Activated naive CD8-positive, alpha-beta T cell treated with anti-CD3 and anti-CD28 coated beads, Interleukin-2, amount 10 ng/mL, durations not matched to agents 7 days and 5 days (primary cell): ENCODE data around the gene SMAD5. TPM values are rescaled to one million over a fixed set of nuclear protein-coding genes. Genes with fewer than 3 reads are reported as not detected.

Experiments used
- ATAC-seq: fragments of 150-1000 bp; cut with Tn5 transposase; one replicate; pipeline ENCODE4 v1.10.0; 2021; ENCODE audit warnings: low read depth, moderate library complexity
- POLR2A ChIA-PET: fragments of 350-600 bp; sonication (Branson Sonifier 250); formaldehyde crosslinking; loops from one replicate; lab custom pipeline; 2021; ENCODE audit warnings: antibody characterized with exemption; lab: Charles Lee
- DNase-seq: peaks from one replicate; pipeline ENCODE4 v3.0.0; 2021
- H3K27ac Mint-ChIP-seq: one replicate; pipeline ENCODE4 v1.8.0; 2022; ENCODE audit warnings: mild to moderate bottlenecking, mixed read lengths
- H3K27me3 Mint-ChIP-seq: one replicate; pipeline ENCODE4 v1.8.0; 2022; ENCODE audit warnings: mild to moderate bottlenecking, moderate library complexity, mixed read lengths
- H3K36me3 Mint-ChIP-seq: one replicate; pipeline ENCODE4 v1.8.0; 2021; ENCODE audit warnings: mild to moderate bottlenecking, mixed read lengths
- H3K4me1 Mint-ChIP-seq: one replicate; pipeline ENCODE4 v1.8.0; 2021; ENCODE audit warnings: mixed read lengths
- H3K4me3 Mint-ChIP-seq: one replicate; pipeline ENCODE4 v1.8.0; 2022; ENCODE audit warnings: mild to moderate bottlenecking, moderate library complexity, mixed read lengths
- H3K9me3 Mint-ChIP-seq: one replicate; pipeline ENCODE4 v1.8.0; 2021; ENCODE audit warnings: mixed read lengths
- total RNA-seq, 2 experiments: library from RNA; stranded (reverse); gene quantifications; one replicate each; pipeline ENCODE4 v1.2.3, GENCODE V29; 2021

SMAD5 gene
- total RNA-seq, 2 experiments from 2014 or later, result 22.9 to 29.6 TPM

DNA sequence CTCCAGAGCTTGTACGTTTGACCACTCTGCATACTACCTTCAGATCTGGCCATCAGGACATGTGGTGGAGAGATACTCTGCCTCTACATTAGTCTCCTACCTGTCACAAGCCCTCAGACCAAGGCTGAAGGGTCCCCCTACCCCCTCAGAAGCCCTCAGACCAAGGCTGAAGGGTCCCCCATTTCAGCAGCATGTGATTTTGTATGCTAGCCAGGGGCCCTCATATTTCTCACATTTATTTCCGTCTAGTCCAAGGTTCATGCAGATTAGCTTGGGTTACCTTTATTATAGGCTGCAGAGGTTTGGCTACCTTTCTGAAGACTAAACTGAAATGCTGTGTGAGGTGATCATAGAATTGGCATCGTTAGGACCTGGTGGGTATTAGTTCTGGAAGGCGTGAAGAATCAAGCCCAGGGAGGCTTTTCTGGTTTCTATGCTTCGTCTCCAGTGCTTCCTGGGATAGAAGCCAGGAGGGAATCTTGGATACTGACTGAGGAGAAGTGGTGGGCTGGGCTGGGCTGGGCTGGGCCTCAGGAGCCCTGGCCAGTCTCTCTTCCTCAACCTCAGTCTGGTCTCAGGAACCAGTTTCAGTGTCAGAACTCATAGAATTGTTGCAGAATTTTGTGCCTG lies 57.6 kb downstream of the SMAD5 start:
- H3K9me3 Mint-ChIP-seq, result no peaks in the 10 kb centered on the region
- H3K27me3 Mint-ChIP-seq, result peaks cover 33% of the 10 kb centered on the region
- ATAC-seq (no peak), DNase-seq (no peak)
- no peaks in the 10 kb centered on the region for H3K4me1 Mint-ChIP-seq
- POLR2A ChIA-PET, result interaction anchor here (0.6 kb wide), 1 partner anchor 140 kb away, joined by 4 read pairs; no protein-coding TSS in a partner anchor
- H3K27ac Mint-ChIP-seq, result no peak overlapping the region
- peaks cover 6% of the 10 kb centered on the region for H3K36me3 Mint-ChIP-seq
- no peak overlapping the region for H3K4me3 Mint-ChIP-seq

DNA sequence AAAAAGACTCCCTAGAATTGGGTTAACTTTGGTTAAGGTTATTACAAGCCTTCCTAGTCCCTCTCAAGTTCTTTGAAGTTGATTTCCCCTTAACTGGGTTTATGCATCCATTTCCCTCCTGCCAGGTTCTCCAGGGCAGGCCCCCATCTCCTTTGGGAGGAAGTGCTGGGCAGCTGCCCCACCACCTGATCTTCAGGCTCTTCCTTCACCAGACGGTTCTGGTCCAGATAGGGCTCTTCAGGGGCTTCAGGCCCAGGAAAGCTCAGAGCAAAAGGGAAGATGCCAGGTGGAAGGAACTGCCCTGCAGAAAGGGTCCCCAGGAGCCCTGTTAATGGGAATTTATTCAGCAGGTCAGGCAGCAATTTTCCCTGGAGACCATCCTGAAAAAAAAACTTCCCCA lies 58.3 kb downstream of the SMAD5 start:
- Mint-ChIP-seq H3K27me3 (peaks cover 34% of the 10 kb centered on the region), H3K9me3 (no peaks in the 10 kb centered on the region), H3K27ac (no peak overlapping the region), H3K36me3 (peaks cover 6% of the 10 kb centered on the region), H3K4me3 (no peak overlapping the region), H3K4me1 (no peaks in the 10 kb centered on the region)
- ATAC-seq (no peak), DNase-seq (no peak)
- POLR2A ChIA-PET, result interaction anchor here (0.6 kb wide), 1 partner anchor 140 kb away, joined by 4 read pairs; no protein-coding TSS in a partner anchor

DNA sequence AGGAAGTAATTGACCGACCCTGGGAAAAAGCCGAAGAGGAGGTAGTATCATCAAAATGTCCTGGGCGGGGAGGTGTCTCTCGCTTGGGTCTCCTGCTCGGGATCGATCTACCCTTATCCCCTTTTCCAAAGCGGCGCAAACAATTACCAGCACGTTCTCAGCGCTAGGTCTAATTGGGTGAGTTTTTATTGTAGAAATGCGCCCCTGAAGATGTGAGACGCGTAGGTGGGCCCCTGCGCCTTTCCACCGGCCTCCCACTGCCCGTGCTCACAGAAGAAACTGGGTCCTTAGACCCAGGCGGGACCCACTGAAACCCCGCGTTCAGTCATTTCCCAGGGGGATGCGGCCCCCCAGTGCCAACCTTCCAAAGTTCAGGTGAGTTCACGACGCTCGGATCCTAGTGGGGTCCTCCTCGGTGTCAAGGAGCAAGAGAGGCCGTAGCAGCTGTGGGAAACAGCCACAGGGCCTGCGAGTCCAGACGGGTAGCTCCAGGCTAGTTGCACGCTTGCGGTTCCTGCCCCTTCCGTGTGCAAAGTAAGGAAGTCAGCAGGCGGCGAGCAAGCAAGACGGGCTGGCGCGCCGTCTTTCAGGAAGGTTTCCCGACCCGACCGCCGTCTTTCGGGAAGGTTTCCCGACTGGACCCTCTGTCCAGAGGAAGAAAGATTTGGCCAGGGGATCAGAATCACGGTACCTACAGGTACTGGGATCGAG lies 58.8 kb downstream of the SMAD5 start:
- peaks cover 6% of the 10 kb centered on the region for H3K36me3 Mint-ChIP-seq
- H3K4me1 Mint-ChIP-seq, result no peaks in the 10 kb centered on the region
- H3K27me3 Mint-ChIP-seq, result peaks cover 34% of the 10 kb centered on the region
- DNase-seq (no peak), ATAC-seq (no peak)
- H3K27ac Mint-ChIP-seq, result no peak overlapping the region
- no peaks in the 10 kb centered on the region for H3K9me3 Mint-ChIP-seq
- no peak overlapping the region for H3K4me3 Mint-ChIP-seq
- POLR2A ChIA-PET, result no interaction called here

DNA sequence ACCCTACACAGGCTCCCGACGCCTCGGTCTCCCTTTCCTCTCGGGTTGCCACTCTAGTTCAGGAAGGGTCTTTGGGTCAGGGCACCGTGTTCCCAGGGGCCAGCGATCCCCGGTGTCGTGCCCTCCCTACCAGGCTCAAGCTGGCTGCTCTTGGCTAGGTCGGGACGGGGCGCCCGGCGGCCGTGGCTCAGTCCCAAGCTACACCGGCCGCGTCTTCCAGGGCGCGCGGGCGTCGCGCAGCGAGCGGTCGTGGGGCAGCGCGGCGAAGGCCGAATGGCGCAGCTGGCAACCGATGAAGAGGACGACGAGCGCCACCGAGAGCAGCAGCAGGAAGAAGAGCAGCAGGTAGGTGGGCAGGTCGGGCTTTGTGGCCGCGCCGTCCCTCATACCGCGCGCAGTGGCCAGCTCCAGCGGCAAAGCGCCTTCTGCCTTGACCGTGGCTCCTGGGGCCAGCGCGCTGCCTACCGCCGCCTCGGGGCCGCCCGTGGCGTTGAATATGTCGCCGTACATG lies 59.4 kb downstream of the SMAD5 start:
- no peaks in the 10 kb centered on the region for H3K9me3 Mint-ChIP-seq
- peaks cover 6% of the 10 kb centered on the region for H3K36me3 Mint-ChIP-seq
- no peak for DNase-seq
- H3K27ac Mint-ChIP-seq, result no peak overlapping the region
- H3K4me1 Mint-ChIP-seq, result no peaks in the 10 kb centered on the region
- H3K27me3 Mint-ChIP-seq, result peaks cover 34% of the 10 kb centered on the region
- ATAC-seq, result no peak
- POLR2A ChIA-PET, result no interaction called here
- no peak overlapping the region for H3K4me3 Mint-ChIP-seq

DNA sequence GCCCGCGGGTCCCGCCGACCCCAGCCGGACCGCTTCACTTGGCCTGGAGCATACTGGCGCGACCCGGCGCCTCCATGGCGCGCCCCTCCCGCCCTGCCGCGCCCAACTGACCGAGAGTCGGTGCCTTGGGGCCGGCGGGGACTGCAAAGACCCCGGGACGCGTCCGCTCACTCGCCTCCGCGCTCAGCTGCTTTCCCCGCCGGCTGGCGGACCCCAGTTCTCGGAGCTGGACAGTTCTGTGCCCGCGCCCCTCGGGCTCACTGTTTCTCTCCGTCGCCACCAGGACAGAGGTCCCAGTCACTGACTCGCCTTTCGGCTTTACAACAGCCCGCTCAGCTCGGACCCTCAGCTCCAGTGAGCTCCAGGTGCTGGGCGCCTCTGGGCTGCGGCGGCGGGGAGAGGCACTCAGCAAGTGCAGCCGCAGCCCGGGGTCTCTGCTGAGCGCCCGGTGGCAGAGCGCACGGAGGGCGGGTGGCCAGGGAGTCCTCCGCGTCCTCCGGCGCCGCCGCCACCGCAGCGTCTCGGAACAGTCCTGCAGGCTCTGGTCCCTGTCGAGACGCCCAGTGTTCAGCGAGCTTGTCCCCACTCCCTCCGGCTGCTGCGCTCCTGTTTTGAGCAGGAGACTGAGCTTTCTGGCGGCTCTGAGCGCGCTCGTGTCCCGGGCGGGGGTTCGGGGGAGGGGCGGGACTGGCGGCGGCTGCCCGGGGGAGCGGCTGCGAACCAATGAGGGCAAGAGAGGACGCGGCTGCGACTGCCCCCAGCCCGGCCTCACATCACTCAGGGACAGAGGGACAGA lies 60.1 kb downstream of the SMAD5 start, which contains the start of gene SMIM32:
Gene SMIM32, minus strand, starts transcription at position 637 of the 796 bp plus-strand sequence. CDS start 638 bp downstream, outside the sequence.
- Mint-ChIP-seq H3K4me1 (no peaks in the 10 kb centered on the region), H3K27ac (no peak within 1 kb of the TSS), H3K27me3 (peaks cover 32% of the 10 kb centered on the region), H3K36me3 (peaks cover 3% of the 10 kb centered on the region), H3K9me3 (no peaks in the 10 kb centered on the region), H3K4me3 (no peak within 1 kb of the TSS)
- DNase-seq (no peak), ATAC-seq (peak; percentile 26)
- POLR2A ChIA-PET, result no interaction called here

DNA sequence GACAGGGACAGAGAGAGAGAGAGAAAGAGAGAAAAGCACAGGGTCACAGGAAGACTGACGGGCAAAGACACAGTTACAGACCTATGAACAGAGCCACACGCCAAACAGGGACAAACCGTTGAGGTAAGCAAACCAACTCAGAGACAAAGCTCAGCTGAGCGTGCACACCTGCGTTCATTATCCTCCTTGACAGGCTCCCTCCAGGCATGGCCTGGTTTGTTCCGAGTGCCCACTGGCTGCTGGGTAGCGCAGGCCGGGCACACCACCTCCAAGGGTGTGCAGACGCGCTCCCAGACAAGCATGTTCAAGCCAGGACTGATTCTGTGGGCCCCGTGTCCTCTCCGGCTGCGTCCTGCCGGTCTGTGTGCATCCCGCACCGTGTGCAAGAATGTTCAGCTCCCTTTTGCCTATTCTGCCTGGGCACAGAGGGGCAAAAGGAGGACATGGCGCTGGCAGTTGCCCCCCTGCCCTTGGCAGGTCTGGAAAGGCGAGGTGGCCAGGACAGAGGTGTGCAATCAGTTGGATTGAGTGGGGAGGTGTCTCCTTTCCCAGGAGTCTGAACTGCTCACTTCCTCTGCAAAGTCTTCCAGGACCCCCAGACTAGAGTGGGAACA lies 60.8 kb downstream of the SMAD5 start:
- H3K27ac Mint-ChIP-seq, result no peak overlapping the region
- H3K4me1 Mint-ChIP-seq, result no peaks in the 10 kb centered on the region
- POLR2A ChIA-PET, result no interaction called here
- H3K36me3 Mint-ChIP-seq, result no peaks in the 10 kb centered on the region
- H3K9me3 Mint-ChIP-seq, result no peaks in the 10 kb centered on the region
- ATAC-seq (no peak), DNase-seq (no peak)
- peaks cover 30% of the 10 kb centered on the region for H3K27me3 Mint-ChIP-seq
- H3K4me3 Mint-ChIP-seq, result no peak overlapping the region

DNA sequence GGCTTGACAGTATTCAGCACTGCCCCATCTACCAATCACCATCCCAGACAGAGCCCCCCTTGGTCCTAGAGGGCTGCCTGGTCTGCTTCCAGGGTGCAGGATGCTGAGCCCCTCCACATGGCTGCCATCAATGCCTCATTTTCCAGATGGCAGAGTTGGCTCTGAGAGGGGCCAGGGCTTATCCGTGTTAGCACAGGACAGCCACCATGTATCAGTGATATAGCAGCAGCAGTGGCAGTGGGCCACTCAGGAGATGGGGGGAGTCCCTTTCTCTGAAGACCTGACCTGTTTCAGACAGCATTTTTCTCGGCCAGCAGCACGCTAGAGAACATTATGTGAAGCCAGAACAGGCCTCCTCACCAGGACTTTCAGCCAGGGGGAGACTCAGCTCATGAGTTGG lies 61.9 kb downstream of the SMAD5 start:
- H3K27ac Mint-ChIP-seq, result no peak overlapping the region
- no peaks in the 10 kb centered on the region for H3K9me3 Mint-ChIP-seq
- H3K4me1 Mint-ChIP-seq, result no peaks in the 10 kb centered on the region
- peaks cover 31% of the 10 kb centered on the region for H3K27me3 Mint-ChIP-seq
- ATAC-seq (no peak), DNase-seq (no peak)
- POLR2A ChIA-PET, result no interaction called here
- H3K4me3 Mint-ChIP-seq, result no peak overlapping the region
- no peaks in the 10 kb centered on the region for H3K36me3 Mint-ChIP-seq

DNA sequence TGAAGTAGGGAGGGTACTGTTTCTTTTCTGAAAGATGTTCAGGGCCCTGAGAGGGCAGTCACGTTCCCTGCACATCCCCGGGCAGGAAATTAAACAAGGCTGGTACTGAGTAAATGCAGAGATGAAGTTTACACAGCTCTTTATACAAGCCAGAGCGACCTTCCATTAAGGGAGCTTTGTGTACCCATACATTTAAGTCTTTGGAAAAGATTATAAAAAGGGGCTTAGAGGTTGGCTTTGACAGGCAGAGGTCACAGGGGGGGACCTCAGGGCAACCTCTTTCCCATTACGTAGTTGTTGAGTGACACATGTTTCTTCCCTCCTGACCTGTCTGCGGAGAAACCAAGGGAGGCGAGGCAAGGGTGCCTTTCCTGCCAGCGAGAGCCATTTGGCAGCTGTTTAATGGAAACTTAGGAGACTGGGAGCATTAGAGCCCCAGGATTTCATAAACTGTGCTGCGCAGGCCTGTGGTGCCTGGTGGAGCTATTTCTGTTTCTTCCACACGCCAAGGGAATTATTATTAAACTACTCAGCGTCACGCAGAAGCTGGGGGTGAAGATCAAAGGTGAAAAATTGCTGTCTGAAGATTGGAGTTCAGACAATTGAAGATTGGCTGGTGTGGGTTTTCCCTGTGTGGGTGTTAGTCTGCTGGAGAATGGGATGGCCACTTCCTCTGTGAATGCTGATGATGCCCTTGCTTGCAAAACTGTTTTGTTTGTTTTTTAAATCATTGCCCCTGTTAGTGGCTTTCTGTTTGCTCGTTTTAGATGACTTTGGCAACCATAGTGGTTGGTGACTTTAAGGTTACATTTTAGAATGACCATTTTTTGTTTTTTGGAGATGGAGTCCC lies 63.6 kb downstream of the SMAD5 start:
- no peaks in the 10 kb centered on the region for H3K36me3 Mint-ChIP-seq
- no peaks in the 10 kb centered on the region for H3K4me1 Mint-ChIP-seq
- no peak overlapping the region for H3K27ac Mint-ChIP-seq
- DNase-seq, result no peak
- no peaks in the 10 kb centered on the region for H3K9me3 Mint-ChIP-seq
- no peak overlapping the region for H3K4me3 Mint-ChIP-seq
- H3K27me3 Mint-ChIP-seq, result peaks cover 29% of the 10 kb centered on the region
- no peak for ATAC-seq
- POLR2A ChIA-PET, result no interaction called here

DNA sequence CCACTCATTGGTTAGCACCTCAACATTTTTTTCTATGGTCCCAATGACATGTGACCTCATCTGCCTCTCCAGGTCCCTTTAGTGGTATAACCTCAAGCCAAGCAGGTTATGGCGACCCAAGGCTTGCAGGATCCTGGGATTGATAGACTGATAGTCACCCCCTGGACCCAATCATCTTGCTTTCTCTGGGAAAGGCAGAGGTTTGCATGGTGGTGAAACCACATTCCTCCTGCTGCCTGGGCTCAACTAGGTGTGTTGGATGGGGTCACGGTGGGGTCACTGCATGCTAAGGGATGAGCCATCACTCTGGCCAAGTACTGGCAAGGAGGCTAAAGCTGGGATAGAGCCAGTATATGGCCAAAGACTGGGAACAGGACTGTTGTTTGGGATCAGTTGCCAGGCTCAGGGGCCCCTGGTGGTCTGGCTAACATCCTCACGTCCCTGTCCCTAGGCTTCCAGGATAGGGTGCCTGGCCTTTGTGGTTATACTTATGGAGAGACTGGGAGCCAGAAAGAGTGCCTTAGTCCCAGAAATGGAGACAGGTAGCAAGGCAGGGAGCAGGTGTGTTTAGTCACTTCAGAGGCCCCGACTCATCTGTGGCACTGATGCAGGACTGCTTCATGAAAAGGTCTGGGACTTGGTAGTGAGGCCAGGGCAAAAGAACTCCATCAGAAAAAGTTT lies 65.0 kb downstream of the SMAD5 start:
- Mint-ChIP-seq H3K36me3 (no peaks in the 10 kb centered on the region), H3K27me3 (peaks cover 28% of the 10 kb centered on the region), H3K4me1 (no peaks in the 10 kb centered on the region), H3K4me3 (no peak overlapping the region), H3K9me3 (no peaks in the 10 kb centered on the region), H3K27ac (no peak overlapping the region)
- ATAC-seq (no peak), DNase-seq (no peak)
- POLR2A ChIA-PET, result no interaction called here

DNA sequence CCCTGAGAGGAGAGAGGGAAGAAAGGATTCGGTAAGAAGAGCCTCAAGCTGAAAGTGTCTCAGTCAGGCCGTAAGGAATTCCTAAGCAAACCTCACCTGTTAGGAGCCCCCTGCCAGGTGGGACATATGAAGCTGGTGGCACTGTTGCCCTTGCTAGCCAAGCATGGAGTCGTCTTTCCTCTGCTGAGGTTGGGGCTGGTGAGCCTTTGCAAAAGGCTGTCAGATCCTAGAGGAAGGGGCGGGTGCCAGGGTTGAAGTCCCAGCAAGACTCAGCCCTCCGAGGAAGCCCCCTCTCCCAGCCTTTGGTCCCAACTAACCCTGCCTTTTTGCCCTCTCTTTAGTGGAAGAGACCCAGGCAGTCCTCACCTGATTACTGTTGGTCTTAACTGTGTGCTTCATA lies 65.8 kb downstream of the SMAD5 start:
- ATAC-seq, result no peak
- no peaks in the 10 kb centered on the region for H3K9me3 Mint-ChIP-seq
- H3K36me3 Mint-ChIP-seq, result no peaks in the 10 kb centered on the region
- peaks cover 24% of the 10 kb centered on the region for H3K27me3 Mint-ChIP-seq
- no peak overlapping the region for H3K4me3 Mint-ChIP-seq
- H3K4me1 Mint-ChIP-seq, result no peaks in the 10 kb centered on the region
- H3K27ac Mint-ChIP-seq, result no peak overlapping the region
- no peak for DNase-seq
- POLR2A ChIA-PET, result no interaction called here

DNA sequence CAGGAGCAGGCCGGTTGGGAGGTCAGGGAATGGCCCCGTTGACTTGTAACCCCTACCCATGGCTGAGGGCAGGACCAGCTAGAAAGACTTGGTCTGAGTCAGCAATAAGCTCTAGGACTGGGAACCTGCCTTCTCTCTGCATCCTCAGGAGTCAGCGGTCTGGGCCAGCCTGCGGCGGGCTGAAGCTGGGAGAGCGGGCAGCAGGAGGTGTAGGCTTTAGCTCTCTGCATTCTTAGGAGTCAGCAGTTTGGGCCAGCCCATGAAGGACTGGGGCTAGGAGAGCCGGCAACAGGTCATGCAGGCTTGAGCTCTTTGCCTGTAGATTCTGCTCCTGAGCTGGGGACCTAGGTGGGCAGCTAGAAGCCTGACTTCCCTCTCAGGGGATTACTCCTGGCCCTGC lies 66.8 kb downstream of the SMAD5 start:
- Mint-ChIP-seq H3K9me3 (no peaks in the 10 kb centered on the region), H3K27ac (no peak overlapping the region), H3K4me1 (no peaks in the 10 kb centered on the region), H3K4me3 (no peak overlapping the region), H3K36me3 (no peaks in the 10 kb centered on the region), H3K27me3 (peaks cover 22% of the 10 kb centered on the region)
- DNase-seq (no peak), ATAC-seq (no peak)
- POLR2A ChIA-PET, result no interaction called here

DNA sequence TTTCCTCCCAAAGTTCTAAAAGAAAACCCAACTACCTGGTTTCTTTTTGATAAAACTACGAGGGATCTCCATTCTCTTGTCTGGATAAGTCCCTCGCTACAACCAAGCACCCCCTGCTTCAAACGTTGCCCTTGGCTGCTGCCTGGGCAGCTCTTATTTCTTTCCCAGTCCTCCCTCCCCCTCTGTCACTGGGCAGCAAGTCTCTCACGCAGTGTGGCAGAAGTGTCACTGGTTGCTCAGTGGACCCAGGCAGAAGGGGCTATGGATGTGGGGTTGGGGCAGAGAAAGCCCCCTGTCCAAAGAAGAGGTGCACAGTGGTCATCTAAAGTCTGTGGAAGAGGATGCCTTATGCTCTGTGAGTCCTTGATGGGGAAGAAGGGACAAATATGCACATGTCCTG lies 67.5 kb downstream of the SMAD5 start:
- peaks cover 22% of the 10 kb centered on the region for H3K27me3 Mint-ChIP-seq
- H3K9me3 Mint-ChIP-seq, result no peaks in the 10 kb centered on the region
- DNase-seq (no peak), ATAC-seq (no peak)
- H3K36me3 Mint-ChIP-seq, result no peaks in the 10 kb centered on the region
- H3K4me1 Mint-ChIP-seq, result no peaks in the 10 kb centered on the region
- H3K27ac Mint-ChIP-seq, result no peak overlapping the region
- H3K4me3 Mint-ChIP-seq, result no peak overlapping the region
- POLR2A ChIA-PET, result no interaction called here
